OCI-M1 (cell line): ENCODE results near the gene SIPA1L3.
"Not testable (repeated sequence)": the region's sequence is repeated elsewhere in the genome, so short reads cannot be mapped to it uniquely, and the experiment has no call there.

Source experiments
- DNase-seq: peaks from one replicate; lab custom pipeline; 2025; lab: John Stamatoyannopoulos, UW

Gene SIPA1L3

GRCh38 chr19:37920591-37921450, 13.8 kb downstream of the SIPA1L3 start:
- no peak for DNase-seq

GRCh38 chr19:37924573-37924972, 17.6 kb downstream of the SIPA1L3 start:
- not testable (repeated sequence) for DNase-seq

GRCh38 chr19:37925212-37925611, 18.2 kb downstream of the SIPA1L3 start:
- DNase-seq = no peak

GRCh38 chr19:37926255-37926654, 19.2 kb downstream of the SIPA1L3 start:
- DNase-seq = no peak

- DNase-seq = no peak
Measured at GRCh38 chr19:37926711-37927110, 19.7 kb downstream of the SIPA1L3 start.

GRCh38 chr19:37928527-37929286, 21.7 kb downstream of the SIPA1L3 start:
- no peak for DNase-seq

GRCh38 chr19:37929355-37929923, 22.4 kb downstream of the SIPA1L3 start:
- no peak for DNase-seq

GRCh38 chr19:37930416-37930815, 23.4 kb downstream of the SIPA1L3 start:
- no peak for DNase-seq

GRCh38 chr19:37931881-37932655, 25.1 kb downstream of the SIPA1L3 start:
- DNase-seq = no peak

- DNase-seq = no peak
Measured at GRCh38 chr19:37932985-37933936, 26.3 kb downstream of the SIPA1L3 start.

GRCh38 chr19:37933937-37934358, 26.9 kb downstream of the SIPA1L3 start:
- DNase-seq = no peak

GRCh38 chr19:37935341-37935740, 28.3 kb downstream of the SIPA1L3 start:
- no peak for DNase-seq

- DNase-seq = no peak
Measured at GRCh38 chr19:37936166-37936565, 29.2 kb downstream of the SIPA1L3 start.

- DNase-seq = no peak
Measured at GRCh38 chr19:37936886-37937285, 29.9 kb downstream of the SIPA1L3 start.

GRCh38 chr19:37938353-37938752, 31.3 kb downstream of the SIPA1L3 start:
- DNase-seq = no peak

GRCh38 chr19:37941782-37942515, 34.9 kb downstream of the SIPA1L3 start:
- no peak for DNase-seq

GRCh38 chr19:37942516-37942902, 35.5 kb downstream of the SIPA1L3 start:
- no peak for DNase-seq

- peak; percentile 38 for DNase-seq
Measured at GRCh38 chr19:37943480-37943879, 36.5 kb downstream of the SIPA1L3 start.

GRCh38 chr19:37946132-37946531, 39.1 kb downstream of the SIPA1L3 start:
- DNase-seq = no peak

GRCh38 chr19:37947778-37948177, 40.8 kb downstream of the SIPA1L3 start:
- DNase-seq = no peak
